C4-2B (cell line): Measurements from ENCODE around the gene GALK1.

Experiments
- CTCF ChIP-seq: fragments of 450-650 bp; conservative IDR thresholded peaks from 2 replicates; pipeline ENCODE4 v1.5.1; 2017; ENCODE audit warnings: mild to moderate bottlenecking
- ZFX ChIP-seq: fragments of 450-650 bp; IDR thresholded peaks from 2 replicates; pipeline ENCODE4 v1.6.1; 2017

- TF ChIP-seq CTCF: no peak; the same call in 1 of the 2 replicates
- TF ChIP-seq ZFX: no peak
Observed at GRCh38 chr17:75771334-75772281, 6.6 kb upstream of the GALK1 start.
